HG02678 (cell line): ENCODE results near the gene SOS1.
"Not testable (repeated sequence)": the region's sequence is repeated elsewhere in the genome, so short reads cannot be mapped to it uniquely, and the experiment has no call there.

Experiments used
- ATAC-seq: cut with Tn5 transposase; IDR thresholded peaks from one replicate; pipeline ENCODE4 v1.9.1; 2021; ENCODE audit warnings: mild to moderate bottlenecking, moderate library complexity; ENCODE audit not compliant: unreplicated experiment

The SOS1 gene

GRCh38 chr2:39120771-39121522 lies at the start of gene SOS1:
Gene SOS1, minus strand, starts transcription at chr2:39121051. Its CDS starts 629 bp downstream, at chr2:39120422.
- ATAC-seq = peak; percentile 44

GRCh38 chr2:39164089-39164488 lies 43.2 kb upstream of the SOS1 start:
- ATAC-seq = no peak

GRCh38 chr2:39160982-39161381 lies 40.1 kb upstream of the SOS1 start:
- no peak for ATAC-seq

- no peak for ATAC-seq
These were observed 38.4 kb upstream of the SOS1 start for GRCh38 chr2:39159283-39159682.

- no peak for ATAC-seq
These were observed 37.5 kb upstream of the SOS1 start for GRCh38 chr2:39158351-39158750.

- ATAC-seq = no peak
These were observed 36.0 kb upstream of the SOS1 start for GRCh38 chr2:39156846-39157245.

GRCh38 chr2:39156107-39156506 lies 35.3 kb upstream of the SOS1 start:
- ATAC-seq = no peak

- ATAC-seq = not testable (repeated sequence)
These were observed 34.7 kb upstream of the SOS1 start for GRCh38 chr2:39155573-39155972.

- ATAC-seq = no peak
These were observed 34.1 kb upstream of the SOS1 start for GRCh38 chr2:39154944-39155343.

GRCh38 chr2:39153312-39153711 lies 32.5 kb upstream of the SOS1 start:
- no peak for ATAC-seq

GRCh38 chr2:39152504-39152903 lies 31.7 kb upstream of the SOS1 start:
- no peak for ATAC-seq

GRCh38 chr2:39150890-39151497 lies 30.1 kb upstream of the SOS1 start:
- ATAC-seq = no peak

GRCh38 chr2:39150102-39150562 lies 29.3 kb upstream of the SOS1 start:
- no peak for ATAC-seq

- no peak for ATAC-seq
These were observed 25.8 kb upstream of the SOS1 start for GRCh38 chr2:39146630-39147029.

- ATAC-seq = no peak
These were observed 25.1 kb upstream of the SOS1 start for GRCh38 chr2:39145906-39146421.

GRCh38 chr2:39144416-39144815 lies 23.6 kb upstream of the SOS1 start:
- no peak for ATAC-seq

- ATAC-seq = no peak
These were observed 22.2 kb upstream of the SOS1 start for GRCh38 chr2:39142904-39143605.

GRCh38 chr2:39141334-39142271 lies 20.8 kb upstream of the SOS1 start:
- ATAC-seq = peak; percentile 62

- ATAC-seq = not testable (repeated sequence)
These were observed 20.1 kb upstream of the SOS1 start for GRCh38 chr2:39140948-39141333.

GRCh38 chr2:39140322-39140847 lies 19.5 kb upstream of the SOS1 start:
- no peak for ATAC-seq
